NCI-H524 treated with DMSO at 0.1 percent for 48 hours (cell line): ENCODE data around the gene TMEM233.
"Not testable (repeated sequence)": the region's sequence is repeated elsewhere in the genome, so short reads cannot be mapped to it uniquely, and the experiment has no call there.

Experiments
- DNase-seq: peaks from one replicate; lab custom pipeline; 2025; lab: John Stamatoyannopoulos, UW

Gene TMEM233

DNA sequence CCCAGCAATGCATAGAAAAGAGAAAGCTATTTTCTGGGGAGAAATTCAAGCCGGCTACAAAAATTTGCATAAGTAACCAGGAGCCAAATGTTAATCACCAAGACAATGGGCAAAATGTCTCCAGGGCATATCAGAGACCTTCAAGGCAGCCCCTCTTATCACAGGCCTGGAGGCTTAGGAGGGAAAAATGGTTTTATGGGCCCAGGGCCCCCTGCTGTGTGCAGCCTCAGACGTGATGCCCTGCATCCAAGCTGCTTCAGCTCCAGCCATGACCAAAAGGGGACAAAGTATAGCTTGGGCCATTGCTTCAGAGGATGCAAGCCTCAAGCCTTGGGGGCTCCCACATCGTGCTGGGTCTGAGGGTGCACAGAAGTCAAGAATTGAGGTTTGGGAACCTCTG is 15.8 kb downstream of the TMEM233 start:
- DNase-seq = no peak

- DNase-seq = no peak
Measured at GRCh38 chr12:119613319-119613936, 19.9 kb downstream of the TMEM233 start.

- no peak for DNase-seq
Measured at GRCh38 chr12:119614705-119615104, 21.1 kb downstream of the TMEM233 start.

DNA sequence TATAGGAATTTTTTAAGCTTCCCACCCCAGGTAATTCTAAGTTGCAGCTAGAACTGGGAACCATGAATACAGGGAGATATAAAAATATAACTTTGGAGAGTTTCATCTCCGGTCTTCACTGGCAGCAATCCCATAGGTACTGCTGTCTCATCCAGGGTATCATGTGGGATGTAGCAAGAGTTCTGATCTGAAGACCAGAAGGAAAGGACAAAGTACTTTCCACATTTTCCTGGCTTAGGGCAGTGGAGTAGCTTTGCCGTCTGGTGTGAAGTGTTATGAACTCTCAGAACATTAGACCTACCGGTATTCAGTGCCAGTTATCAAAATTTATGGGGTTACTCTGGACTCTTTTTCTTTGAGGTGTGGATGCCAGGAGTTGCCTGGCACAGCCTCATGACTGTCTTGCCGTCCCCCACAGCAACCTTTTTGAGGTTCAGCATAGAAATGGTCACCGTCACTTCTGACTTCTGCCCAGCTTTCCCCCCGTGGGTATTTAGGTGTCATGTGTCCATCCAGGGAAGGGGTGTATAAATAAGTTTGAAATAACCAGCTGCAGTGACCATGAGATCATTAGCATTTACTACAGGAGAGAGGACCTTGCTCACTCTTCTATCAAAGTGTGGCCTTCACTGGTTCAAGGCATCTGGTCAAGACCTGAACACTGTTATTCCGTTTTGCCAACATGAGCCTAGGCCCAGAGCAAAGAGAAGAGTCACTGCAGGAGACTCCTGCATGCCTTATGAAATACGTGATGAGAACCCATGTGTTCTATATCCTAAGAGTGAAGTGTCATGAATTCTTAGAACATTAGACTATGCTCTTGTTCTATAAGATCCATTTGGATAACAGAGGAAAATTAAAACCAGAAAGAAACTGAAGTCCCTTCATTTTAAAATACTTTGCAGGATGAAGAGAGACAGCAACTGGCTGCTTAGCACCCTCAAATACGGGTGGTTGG is 22.2 kb downstream of the TMEM233 start:
- DNase-seq = no peak

- not testable (repeated sequence) for DNase-seq
Measured at GRCh38 chr12:119618328-119618896, 24.8 kb downstream of the TMEM233 start.

DNA sequence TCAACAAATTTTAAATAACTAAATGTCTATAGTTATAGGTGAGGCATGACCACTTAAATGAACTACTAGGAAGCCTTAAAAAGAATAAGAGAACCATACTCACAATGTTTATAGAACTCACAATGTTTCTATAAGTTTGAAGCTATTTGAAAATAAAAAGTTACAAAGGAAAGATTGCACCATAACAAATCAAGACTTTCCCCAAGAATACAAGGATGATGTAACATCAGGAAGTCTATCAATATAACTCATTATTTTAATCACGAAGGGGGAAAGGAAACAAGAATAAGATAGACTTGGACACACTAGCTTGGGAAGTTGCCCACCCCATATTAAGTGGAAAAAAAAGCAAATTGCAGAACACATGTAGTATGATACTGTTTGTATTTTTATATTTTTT is 26.9 kb downstream of the TMEM233 start:
- no peak for DNase-seq

GRCh38 chr12:119621878-119622277 is 28.3 kb downstream of the TMEM233 start:
- no peak for DNase-seq

DNA sequence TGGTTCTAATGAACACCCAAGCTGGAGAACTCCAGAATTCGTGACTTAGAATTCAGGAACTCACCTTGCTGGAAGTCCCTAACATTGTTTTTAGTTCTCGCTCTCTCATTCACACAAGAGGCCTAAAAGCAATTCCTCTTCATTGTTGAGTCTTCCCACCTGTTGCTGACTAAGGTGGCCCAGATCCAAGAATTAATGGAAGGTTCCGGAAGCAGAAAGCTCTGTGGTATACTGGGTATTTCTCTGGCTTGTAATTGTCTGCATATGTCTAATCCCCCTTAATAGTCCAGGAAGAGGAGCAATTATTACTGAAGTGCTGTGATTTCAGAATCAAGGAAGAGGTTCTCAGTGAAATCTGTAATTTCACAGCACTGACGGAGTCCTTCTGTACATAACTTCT is 31.4 kb downstream of the TMEM233 start:
- DNase-seq = peak; percentile 62

GRCh38 chr12:119627019-119627643 is 33.6 kb downstream of the TMEM233 start:
- DNase-seq = no peak

- no peak for DNase-seq
Measured at GRCh38 chr12:119627686-119628085, 34.1 kb downstream of the TMEM233 start.

GRCh38 chr12:119630223-119630780 is 36.7 kb downstream of the TMEM233 start:
- no peak for DNase-seq

- DNase-seq = no peak
Measured at GRCh38 chr12:119630962-119631550, 37.5 kb downstream of the TMEM233 start.

DNA sequence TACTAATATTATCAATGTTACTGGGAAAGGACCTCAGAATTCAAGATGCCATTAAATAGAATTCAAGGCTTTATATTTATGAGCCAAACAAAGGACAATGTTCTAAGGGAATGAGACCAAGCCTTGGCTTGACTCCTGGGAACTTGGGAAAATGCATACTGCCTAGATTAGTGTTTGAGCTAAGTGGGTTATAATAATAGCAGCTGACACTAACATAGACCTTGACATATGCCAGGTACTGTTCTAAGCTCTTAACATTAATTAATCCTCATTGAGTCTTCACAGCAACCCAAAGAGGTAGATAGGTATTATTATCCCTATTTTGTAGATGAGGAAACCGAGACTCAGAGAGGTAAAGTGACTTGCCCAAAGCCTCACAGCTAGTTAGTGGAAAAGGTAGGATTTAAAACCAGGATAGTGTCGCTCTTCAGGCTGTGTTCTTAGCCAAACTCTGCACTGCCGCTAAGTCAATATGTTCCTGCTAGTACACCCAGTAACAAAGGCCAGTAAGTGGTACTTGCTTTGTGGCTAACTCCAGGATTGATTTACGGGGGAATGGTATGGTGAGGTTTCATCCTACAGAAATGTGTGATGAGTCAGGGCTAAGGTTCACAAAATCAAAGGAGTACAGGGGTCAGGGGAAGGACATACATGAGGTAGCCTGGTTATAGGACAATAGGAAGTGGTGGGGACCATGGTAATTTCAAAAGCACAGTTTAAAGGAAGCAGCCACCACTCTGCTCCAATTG is 38.5 kb downstream of the TMEM233 start:
- peak; percentile 4 for DNase-seq

DNA sequence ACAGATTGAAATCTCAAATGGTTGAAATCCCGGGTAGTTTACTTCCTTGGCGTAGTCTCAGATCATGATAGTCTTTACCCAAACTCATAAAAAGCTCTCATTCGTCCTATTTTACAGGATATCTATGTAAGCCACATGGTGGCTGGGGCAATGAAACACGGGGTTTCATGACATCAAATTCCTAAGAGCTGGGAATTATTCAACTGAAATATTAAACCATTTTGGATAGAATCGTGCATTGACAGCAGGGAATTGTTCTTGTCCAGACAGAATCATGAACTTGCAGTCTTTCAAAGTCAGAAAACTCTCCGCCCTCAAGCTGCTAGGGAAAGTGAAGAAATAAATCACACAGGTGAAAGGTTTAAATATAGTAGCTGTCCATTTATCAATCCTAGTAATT is 41.2 kb downstream of the TMEM233 start:
- DNase-seq = no peak

DNA sequence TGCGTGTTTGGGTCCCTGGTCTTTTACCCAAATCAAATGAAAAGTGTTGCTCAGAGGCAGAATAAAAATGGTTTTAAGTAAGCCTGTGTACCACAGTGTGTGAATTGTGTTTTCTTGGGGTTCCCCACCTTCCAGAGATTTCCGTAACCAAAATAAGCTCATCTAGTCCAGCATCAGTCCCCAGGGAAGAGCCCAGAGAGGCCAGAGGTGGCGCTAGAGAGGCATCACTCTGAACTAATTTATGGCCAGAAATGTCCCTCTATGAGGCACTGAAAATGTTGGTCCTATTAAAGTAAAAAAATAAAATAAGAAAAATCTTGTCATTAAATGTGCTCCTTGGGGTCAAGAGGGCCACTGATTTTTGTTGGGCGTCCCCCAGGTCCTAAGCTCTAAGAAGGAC is 49.4 kb downstream of the TMEM233 start:
- no peak for DNase-seq

DNA sequence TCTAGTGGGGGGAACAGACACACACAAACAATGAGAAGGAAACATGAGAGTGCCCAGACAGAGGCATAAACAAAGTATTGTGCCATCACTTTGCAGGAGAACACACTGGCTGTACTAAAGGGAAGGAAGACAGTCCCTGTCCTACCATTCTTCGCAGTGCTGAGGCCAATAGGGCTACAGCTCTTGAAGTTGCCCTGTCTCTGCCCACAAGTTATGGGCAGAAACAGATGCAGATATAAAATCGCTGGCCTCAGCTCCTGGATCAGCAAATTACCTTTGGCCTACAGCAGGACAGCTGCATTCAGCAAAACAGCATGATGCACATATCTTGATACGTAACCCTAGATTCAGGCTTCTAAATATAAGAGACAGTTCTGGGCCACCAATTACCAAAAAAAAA is 51.4 kb downstream of the TMEM233 start:
- no peak for DNase-seq

DNA sequence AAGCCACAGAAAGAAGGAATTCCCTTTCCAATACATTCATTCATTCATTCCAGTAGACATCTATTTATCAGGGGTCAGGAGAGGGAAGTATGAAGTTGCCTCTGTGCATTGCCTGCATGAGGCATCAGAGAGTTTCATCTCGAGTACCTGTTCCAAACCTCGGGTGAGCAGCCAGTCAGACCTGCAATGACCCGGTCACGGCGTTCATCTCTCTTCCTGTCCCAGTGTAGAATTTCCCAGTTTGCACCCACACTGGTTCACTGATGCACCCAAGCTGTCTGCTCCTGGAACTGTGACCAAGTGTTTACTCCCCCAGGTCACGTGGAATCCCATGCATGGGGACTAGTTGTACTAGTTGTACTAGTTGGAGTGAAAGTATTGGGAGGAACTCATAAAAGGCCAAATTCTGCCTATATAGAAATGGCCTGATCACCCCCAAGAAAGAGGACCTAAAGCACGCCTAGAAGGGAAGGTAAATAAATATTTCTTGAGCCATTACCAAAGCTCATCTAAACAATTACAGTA is 52.0 kb downstream of the TMEM233 start:
- DNase-seq = no peak

- DNase-seq = no peak
Measured at GRCh38 chr12:119649202-119649808, 55.7 kb downstream of the TMEM233 start.

DNA sequence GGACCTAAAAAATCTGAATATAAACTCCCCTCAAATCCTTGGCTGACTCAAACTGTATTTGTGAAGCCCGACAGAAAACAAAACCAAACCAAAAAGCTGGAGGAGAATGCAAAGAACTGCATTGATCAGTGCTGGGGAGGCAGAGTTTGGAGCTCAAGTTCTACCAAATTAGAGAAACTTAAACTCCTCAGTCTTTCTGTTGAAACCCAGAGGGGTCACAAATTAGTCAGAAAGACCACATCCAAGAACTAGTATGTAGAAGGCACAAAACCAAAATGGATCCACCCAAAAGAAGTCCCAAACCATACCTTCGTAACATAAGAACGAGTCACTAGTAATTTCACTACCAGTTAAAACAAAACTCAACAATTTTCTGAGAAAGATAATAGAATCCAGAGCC is 59.1 kb downstream of the TMEM233 start:
- no peak for DNase-seq

GRCh38 chr12:119657001-119657400 is 63.4 kb downstream of the TMEM233 start:
- DNase-seq = not testable (repeated sequence)
